Suprapubic skin (tissue), 4 donors: ENCODE results near the gene RIBC2.
"Not testable (repeated sequence)": the region's sequence is repeated elsewhere in the genome, so short reads cannot be mapped to it uniquely, and the experiment has no call there.

Experiments
- CTCF ChIP-seq, 2 donors: fragments of 200-600 bp in 1 of 2; fragments of 450-650 bp in 1 of 2; sonication (generic) in 1 of 2; IDR thresholded peaks; one replicate each; pipeline ENCODE4 v1.5.1; 2016 to 2019; ENCODE audit warnings: antibody characterized with exemption in 2 of 2, mild to moderate bottlenecking in 1 of 2, moderate library complexity in 1 of 2
- EP300 ChIP-seq: sonication (generic); formaldehyde crosslinking; IDR thresholded peaks from one replicate; pipeline ENCODE4 v1.6.1; 2017; ENCODE audit warnings: antibody characterized with exemption
- POLR2A ChIP-seq, 2 donors: fragments of 450-650 bp; IDR thresholded peaks; one replicate each; pipeline ENCODE4 v1.6.1; 2017; ENCODE audit warnings: antibody characterized with exemption in 2 of 2, mild to moderate bottlenecking in 2 of 2, moderate library complexity in 2 of 2
- POLR2AphosphoS5 ChIP-seq, 3 donors: sonication (generic); formaldehyde crosslinking; IDR thresholded peaks; one replicate each; pipeline ENCODE4 v1.6.1; 2017; ENCODE audit warnings: antibody characterized with exemption in 3 of 3

DNA sequence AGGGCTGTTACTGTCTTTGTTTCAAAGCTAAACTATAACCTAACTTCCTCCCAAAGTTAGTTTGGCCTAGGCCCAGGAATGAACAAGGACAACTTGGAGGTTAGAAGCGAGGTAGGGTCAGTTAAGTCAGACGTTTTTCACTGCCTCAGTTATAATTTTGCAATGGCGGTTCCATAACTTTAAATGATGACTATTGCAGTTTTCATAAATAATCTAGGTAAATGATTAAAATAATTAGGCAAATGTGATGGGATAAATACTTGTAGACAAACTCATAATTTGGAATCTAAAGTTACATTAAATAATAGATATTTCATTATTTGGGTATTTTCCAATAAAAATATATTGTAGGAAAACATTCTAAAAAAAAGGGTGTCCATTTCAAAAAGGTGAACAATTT, 39.9 kb upstream of the RIBC2 start:
- TF ChIP-seq POLR2A (IDR thresholded peaks at IDR 0.05); CTCF (IDR thresholded peaks at IDR 0.05); EP300; POLR2AphosphoS5 (IDR thresholded peaks at IDR 0.05): not testable (repeated sequence)
